Osteocyte (in vitro differentiated cells): ENCODE data around the gene ICAM3. TPM values are rescaled to one million over a fixed set of nuclear protein-coding genes. Genes with fewer than 3 reads are reported as not detected.
"Not testable (repeated sequence)": the region's sequence is repeated elsewhere in the genome, so short reads cannot be mapped to it uniquely, and the experiment has no call there.

Source experiments
- DNase-seq: peaks from one replicate; pipeline ENCODE4 v3.0.0; 2021; ENCODE audit warnings: mixed read lengths; ENCODE audit not compliant: unreplicated experiment; ENCODE audit errors: extremely low spot score
- H3K27ac Mint-ChIP-seq: one replicate; pipeline ENCODE4 v1.8.0; 2021; ENCODE audit warnings: mild to moderate bottlenecking, mixed read lengths; ENCODE audit not compliant: unreplicated experiment
- H3K27me3 Mint-ChIP-seq: one replicate; pipeline ENCODE4 v1.8.0; 2021; ENCODE audit warnings: mixed read lengths; ENCODE audit not compliant: unreplicated experiment
- H3K36me3 Mint-ChIP-seq: one replicate; pipeline ENCODE4 v1.8.0; 2021; ENCODE audit warnings: mixed read lengths; ENCODE audit not compliant: unreplicated experiment
- H3K4me1 Mint-ChIP-seq: one replicate; pipeline ENCODE4 v1.8.0; 2021; ENCODE audit warnings: mixed read lengths; ENCODE audit not compliant: unreplicated experiment
- H3K4me3 Mint-ChIP-seq: one replicate; pipeline ENCODE4 v1.8.0; 2021; ENCODE audit warnings: mild to moderate bottlenecking, moderate library complexity, mixed read lengths; ENCODE audit not compliant: unreplicated experiment
- H3K9me3 Mint-ChIP-seq: one replicate; pipeline ENCODE4 v1.8.0; 2021; ENCODE audit warnings: mixed read lengths; ENCODE audit not compliant: unreplicated experiment
- CTCF ChIP-seq: fragments of 200-600 bp; sonication (generic); IDR thresholded peaks from 2 replicates; pipeline ENCODE4 v1.5.0; 2021; ENCODE audit warnings: antibody characterized with exemption, mild to moderate bottlenecking, moderate library complexity
- long read RNA-seq: library from polyadenylated mRNA; unstranded; transcript quantifications from one replicate; pipeline ENCODE4 v2.0.0, GENCODE V29; 2021
- total RNA-seq: library from RNA; stranded (reverse); gene quantifications from 2 replicates; pipeline ENCODE4 v1.2.1, GENCODE V29; 2021

ICAM3 gene
- total RNA-seq: 7.2 and 9.8 TPM in 2 replicates
- long read RNA-seq, partial matches to known transcripts: 4 of 4 reads
- long read RNA-seq, other reads (novel, unspliced or antisense): 0 of 4 reads

- TF ChIP-seq CTCF: no peak
- H3K9me3 Mint-ChIP-seq: no peaks in the 10 kb centered on the region
- no peaks in the 10 kb centered on the region for H3K36me3 Mint-ChIP-seq
- peaks cover 4% of the 10 kb centered on the region for H3K4me1 Mint-ChIP-seq
- DNase-seq: no peak
- no peak within 1 kb of the TSS for H3K27ac Mint-ChIP-seq
- H3K27me3 Mint-ChIP-seq: no peaks in the 10 kb centered on the region
- H3K4me3 Mint-ChIP-seq: no peak within 1 kb of the TSS
These were observed at the start of gene ICAM3 for GRCh38 chr19:10339380-10339960. TSS of gene ICAM3 (minus strand) at chr19:10339624. CDS start at chr19:10339614, 10 bp downstream.

GRCh38 chr19:10388957-10389356 is 49.5 kb upstream of the ICAM3 start:
- peak; percentile 94 for DNase-seq
- Mint-ChIP-seq H3K4me1 (no peaks in the 10 kb centered on the region), H3K4me3 (no peak overlapping the region), H3K27ac (no peak overlapping the region), H3K36me3 (peaks cover 10% of the 10 kb centered on the region), H3K27me3 (no peaks in the 10 kb centered on the region), H3K9me3 (no peaks in the 10 kb centered on the region)
- TF ChIP-seq CTCF: peak; percentile 91

GRCh38 chr19:10384580-10384979 is 45.2 kb upstream of the ICAM3 start:
- TF ChIP-seq CTCF: no peak
- Mint-ChIP-seq H3K9me3 (no peaks in the 10 kb centered on the region), H3K36me3 (no peaks in the 10 kb centered on the region), H3K4me3 (no peak overlapping the region), H3K27me3 (no peaks in the 10 kb centered on the region), H3K27ac (no peak overlapping the region), H3K4me1 (peaks cover 10% of the 10 kb centered on the region)
- DNase-seq: no peak

GRCh38 chr19:10383223-10383499 is 43.7 kb upstream of the ICAM3 start:
- not testable (repeated sequence) for H3K27me3 Mint-ChIP-seq, DNase-seq, H3K27ac Mint-ChIP-seq, H3K36me3 Mint-ChIP-seq, H3K4me3 Mint-ChIP-seq, H3K9me3 Mint-ChIP-seq
- peaks cover 12% of the 10 kb centered on the region for H3K4me1 Mint-ChIP-seq

- no peaks in the 10 kb centered on the region for H3K27me3 Mint-ChIP-seq
- peak within 1 kb of the TSS; percentile 92 for H3K4me3 Mint-ChIP-seq
- no peak for TF ChIP-seq CTCF
- peaks cover 12% of the 10 kb centered on the region for H3K4me1 Mint-ChIP-seq
- peak within 1 kb of the TSS; percentile 85 for H3K27ac Mint-ChIP-seq
- peak; percentile 99 for DNase-seq
- peaks cover 12% of the 10 kb centered on the region for H3K36me3 Mint-ChIP-seq
- H3K9me3 Mint-ChIP-seq: no peaks in the 10 kb centered on the region
These were observed 41.1 kb upstream of the ICAM3 start, which contains the start of gene TYK2 for GRCh38 chr19:10380313-10381102. TSS of gene TYK2 (minus strand) at chr19:10380572. CDS start at chr19:10378406, 2,166 bp downstream.
